Stimulated activated CD8-positive, alpha-beta memory T cell treated with anti-CD3 and anti-CD28 coated beads, Interleukin-4, amount 100 ng/mL, for 48 hours (primary cell): Measurements from ENCODE around the gene C2orf81.
"Not testable (repeated sequence)": the region's sequence is repeated elsewhere in the genome, so short reads cannot be mapped to it uniquely, and the experiment has no call there.

Source experiments
- DNase-seq: peaks from one replicate; pipeline ENCODE4 v3.0.0-alpha.2; 2020

Gene C2orf81

DNA sequence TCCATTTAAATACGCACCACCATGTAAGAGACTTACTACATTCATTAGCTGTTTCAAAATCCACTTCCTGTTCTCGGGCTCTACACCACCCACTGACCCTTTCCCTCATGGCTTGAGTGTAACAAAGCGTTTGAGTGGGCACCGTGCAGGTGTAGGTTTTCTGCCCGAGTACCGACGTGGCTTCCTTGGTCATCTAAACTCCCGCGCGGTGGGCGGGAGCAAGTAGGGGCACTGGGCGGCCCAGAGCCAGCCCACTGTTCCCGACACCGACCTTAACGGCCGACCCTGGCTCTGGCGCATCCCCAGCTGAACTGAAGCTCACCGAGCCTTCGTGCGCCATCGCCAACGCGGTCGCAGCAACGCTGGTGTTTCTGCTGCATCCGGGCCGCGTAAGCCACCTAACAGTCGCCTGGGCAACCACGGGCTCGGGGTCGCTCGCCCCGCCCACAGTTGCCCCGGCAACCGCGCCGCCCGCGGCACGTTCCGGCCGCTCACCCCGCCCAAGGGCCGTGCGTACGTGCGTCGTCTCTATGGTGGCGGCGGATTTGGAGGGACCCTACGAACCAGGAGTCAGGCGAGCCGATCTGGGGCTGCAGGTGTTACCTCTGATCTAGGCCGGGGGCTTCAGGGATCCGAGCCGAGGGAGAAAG is at the start of gene C2orf81, which contains the start of gene WDR54:
Gene C2orf81, minus strand, starts transcription at position 399 of the 650 bp plus-strand sequence. Its CDS starts 59 bp downstream, at position 340.
Gene WDR54, plus strand, starts transcription at position 510 of the 650 bp plus-strand sequence. CDS start 424 bp downstream, outside the sequence.
- DNase-seq: peak; percentile 96

DNA sequence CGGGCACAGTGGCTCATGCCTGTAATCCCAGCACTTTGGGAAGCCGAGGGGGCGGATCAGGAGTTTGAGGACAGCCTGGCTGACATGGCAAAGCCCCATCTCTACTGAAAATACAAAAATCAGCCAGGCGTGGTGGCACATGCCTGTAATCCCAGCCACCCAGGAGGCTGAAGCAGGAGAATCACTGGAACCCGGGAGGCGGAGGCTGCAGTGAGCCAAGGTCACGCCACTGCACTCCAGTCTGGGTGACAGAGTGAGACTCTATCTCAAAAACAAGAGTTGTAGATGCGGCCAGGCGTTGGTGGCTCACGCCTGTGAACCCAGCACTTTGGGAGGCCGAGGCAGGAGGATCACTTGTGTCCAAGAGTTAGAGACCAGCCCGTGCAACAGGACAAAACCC is 49.3 kb upstream of the C2orf81 start:
- not testable (repeated sequence) for DNase-seq

DNA sequence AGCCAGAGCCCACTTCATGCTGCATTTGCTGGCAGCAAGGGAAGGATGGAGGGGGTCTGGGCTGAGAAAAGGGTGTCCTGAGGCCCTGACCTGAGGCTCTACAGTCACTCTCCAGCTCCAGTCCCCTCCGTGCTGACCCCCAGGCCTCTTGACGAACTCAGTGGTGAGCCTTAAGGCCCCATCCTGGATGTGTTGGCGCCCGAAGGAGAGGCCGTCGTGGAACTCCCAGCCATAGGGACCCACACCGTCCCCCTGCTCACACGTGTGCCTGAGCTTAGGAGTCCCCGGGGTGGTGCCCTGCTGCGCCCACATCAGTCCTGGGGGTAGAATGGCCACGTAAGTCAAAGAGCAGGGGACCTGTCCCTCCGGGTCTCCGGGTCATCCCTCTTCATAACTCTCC is 43.0 kb upstream of the C2orf81 start:
- DNase-seq: no peak

DNA sequence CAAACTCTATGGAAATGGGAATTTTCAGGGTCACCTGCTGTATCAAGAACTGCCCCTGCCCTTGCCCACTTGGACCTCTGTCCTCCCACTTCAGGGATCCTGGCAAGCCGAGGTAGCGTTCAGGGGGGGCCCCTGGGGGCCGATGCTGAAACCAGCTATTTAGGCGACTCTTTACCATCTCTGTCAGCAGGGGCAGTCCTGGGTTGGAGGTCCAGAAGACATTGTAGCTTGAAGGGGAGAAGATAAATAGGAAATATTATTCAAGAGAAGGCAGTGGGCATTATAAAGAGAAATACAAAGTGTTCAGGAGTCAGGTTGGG is 41.3 kb upstream of the C2orf81 start:
- no peak for DNase-seq

DNA sequence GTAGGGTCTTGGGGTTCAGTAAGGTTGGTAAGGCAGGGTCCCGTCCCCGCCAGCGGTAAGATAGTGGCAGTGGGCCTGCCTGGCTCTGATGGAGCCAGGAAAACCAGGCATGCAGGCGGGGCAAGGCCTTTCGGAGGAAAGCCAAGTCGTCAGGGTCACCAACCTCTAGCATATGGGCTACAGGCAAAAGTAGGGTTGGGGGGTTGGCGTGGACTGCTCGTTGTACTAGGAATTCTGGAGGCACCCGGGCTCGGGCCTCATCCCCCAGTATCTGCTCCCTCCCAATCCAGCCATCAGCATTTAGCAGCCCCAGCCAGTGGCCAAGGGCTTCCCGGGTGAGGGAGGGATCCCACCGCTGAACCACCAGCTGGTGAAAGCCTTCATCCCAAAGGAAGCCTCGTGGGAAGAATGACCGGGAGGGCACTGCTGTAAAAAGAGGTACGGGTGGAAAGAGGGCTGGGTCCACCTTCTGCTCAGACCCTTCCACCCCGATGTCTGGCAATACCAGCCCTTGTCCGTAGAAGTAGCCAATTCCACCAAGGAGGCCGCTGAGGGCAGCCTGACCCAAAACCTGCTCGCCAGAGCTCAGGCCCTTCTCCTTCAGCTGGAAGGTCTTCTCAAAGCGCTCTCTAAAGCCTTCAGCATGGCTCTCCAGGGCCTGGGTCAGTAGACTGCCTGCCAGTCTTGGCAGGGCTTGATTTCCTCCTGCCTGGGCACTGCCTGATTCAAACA is 40.8 kb upstream of the C2orf81 start:
- DNase-seq: no peak

DNA sequence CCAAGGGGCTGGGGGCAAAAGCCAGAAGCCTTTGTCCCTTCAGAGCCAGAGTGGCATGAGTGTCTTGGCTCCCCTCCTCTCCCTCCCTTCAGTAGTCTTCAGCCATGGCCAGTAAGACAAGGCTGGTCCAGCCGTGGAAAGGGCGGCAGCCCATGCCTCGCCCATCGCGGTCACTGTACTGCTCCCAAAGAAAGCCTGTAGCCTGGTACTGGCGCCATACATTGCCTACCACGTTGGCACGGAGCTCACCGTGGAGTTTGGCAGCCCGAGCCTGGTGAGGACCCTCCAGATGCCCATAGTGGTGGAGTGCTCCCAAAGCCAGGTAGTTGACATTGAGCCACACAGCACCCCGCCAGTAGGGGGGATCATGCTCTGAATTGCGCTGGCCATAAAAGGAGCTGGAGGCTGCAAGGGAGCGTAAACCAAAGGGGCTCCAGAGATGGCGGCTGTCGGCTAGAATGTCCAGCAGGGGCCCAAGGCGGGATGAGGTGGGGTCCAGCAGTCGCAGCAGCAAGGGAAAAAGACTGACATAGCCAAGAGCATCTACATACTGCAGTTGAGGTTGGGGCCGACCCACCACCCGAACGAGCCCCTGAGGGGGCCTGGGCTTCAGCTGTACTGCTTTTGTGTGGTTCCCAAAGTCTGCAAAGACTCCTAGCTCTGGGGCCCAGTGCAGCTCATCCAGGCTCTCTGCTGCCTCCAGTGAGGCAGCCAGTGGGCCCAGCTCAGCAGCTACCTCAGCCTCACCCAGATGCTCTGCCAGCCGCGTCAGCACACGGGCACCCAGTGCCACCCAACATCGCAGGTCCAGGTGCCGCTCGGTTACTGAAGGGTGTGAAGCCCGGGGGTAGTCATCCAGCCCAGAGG is 40.0 kb upstream of the C2orf81 start:
- no peak for DNase-seq

DNA sequence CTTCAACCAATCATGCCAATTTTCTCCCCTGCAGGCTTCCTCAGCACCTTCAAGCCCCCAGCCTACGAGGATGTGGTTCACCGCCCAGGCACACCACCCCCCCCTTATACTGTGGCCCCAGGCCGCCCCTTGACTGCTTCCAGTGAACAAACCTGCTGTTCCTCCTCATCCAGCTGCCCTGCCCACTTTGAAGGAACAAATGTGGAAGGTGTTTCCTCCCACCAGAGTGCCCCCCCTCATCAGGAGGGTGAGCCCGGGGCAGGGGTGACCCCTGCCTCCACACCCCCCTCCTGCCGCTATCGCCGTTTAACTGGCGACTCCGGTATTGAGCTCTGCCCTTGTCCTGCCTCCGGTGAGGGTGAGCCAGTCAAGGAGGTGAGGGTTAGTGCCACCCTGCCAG is 38.8 kb upstream of the C2orf81 start:
- DNase-seq: not testable (repeated sequence)

DNA sequence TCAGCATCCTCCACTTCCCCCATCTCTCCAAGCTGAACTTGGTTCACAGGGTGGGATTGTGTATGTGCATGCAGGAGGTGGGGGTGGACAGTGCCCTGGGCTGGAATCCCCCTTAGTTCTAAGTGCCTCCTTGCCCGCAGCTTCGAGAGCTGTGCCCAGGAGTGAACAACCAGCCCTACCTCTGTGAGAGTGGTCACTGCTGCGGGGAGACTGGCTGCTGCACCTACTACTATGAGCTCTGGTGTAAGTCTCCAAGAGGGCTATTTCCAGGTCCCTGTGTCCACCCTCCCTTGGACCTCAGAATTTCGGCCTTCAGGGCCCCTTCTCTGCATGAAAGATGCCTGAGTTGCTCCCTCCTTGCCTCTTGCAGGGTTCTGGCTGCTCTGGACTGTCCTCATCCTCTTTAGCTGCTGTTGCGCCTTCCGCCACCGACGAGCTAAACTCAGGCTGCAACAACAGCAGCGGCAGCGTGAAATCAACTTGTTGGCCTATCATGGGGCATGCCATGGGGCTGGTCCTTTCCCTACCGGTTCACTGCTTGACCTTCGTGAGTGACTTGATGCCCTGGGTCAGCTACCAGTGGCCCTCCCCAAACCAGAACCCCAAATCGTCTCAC is 38.2 kb upstream of the C2orf81 start:
- DNase-seq: not testable (repeated sequence)

DNA sequence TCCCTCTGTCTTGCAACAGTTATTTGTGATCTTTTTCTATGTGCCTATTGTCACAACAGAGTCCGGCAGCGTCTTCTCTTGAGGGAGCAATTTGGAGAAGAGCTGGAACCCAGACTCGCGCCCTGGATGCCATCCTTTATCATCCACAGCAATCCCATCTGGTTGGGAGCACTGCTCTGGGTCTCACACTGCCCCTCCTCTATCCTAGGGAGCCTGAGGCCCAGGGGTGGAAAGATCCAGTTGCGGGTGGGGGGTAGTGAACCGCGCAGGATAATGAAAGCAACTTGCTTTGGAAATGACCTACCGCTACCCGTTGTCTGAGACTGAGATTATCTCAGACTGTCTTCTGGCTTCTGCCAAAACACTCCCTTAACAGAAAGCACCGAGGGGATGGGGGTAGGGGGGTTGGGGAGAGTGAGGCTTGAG is 37.5 kb upstream of the C2orf81 start:
- no peak for DNase-seq

DNA sequence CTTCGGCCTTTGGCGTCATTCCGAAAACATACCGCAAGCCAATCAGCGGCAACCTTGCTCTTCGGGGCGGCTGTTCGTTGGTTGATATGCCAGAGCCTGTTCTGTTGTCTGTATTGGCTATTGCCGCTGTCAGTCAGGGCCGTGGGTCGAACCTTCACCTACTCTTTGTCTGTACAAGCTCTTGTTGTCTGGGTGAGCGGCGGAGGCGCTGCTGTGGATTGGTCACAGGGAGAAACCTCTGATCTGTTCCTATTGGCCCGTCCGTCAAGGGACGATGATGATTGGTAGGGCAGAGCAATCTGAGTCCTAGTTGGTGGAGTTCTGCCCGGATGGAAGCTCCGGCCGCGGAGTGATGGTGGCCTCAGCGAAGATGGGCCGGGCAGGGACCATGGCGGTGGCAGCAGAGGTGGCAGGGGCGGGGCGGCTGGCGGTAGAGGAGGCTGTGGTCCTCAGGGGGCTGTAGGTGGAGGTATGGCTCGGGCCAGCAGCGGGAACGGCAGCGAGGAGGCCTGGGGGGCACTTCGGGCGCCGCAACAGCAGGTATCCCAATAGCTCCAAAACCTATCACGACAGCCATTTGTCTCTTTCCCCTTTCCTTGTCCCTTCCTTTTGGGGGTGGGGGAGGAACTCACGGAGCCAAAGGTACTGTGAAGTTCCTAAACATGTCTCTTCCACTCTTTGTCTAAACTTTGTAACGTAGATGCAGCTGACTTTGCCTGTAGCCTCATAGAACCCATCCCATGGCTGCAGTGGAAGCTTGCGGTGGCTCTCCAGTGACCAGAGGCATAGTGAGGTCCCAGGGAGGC is 36.9 kb upstream of the C2orf81 start, which contains the start of gene WBP1:
Gene WBP1, plus strand, starts transcription at position 307 of the 806 bp plus-strand sequence. Its CDS starts 165 bp downstream, at position 472.
- peak; percentile 98 for DNase-seq

DNA sequence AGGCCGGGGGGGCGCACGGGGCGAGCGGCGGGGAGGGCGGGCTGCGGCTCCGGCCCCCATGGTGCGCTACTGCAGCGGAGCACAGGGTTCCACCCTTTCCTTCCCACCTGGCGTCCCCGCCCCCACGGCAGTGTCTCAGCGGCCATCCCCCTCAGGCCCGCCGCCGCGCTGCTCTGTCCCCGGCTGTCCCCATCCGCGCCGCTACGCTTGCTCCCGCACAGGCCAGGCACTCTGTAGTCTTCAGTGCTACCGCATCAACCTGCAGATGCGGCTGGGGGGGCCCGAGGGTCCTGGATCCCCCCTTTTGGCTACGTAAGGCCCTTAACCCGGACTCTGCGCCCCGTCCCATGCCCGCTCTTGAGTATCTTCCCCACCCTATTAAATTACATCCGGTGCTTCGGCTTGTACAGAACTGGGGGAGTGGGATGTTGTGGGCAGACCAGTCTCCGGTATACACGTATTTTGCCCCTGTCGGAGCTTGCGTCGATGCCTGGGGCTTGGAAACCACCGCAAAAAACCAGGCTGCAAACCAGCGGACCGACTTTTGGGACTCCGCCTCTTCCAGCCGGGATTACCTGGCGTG is 36.2 kb upstream of the C2orf81 start:
- DNase-seq: peak; percentile 91

DNA sequence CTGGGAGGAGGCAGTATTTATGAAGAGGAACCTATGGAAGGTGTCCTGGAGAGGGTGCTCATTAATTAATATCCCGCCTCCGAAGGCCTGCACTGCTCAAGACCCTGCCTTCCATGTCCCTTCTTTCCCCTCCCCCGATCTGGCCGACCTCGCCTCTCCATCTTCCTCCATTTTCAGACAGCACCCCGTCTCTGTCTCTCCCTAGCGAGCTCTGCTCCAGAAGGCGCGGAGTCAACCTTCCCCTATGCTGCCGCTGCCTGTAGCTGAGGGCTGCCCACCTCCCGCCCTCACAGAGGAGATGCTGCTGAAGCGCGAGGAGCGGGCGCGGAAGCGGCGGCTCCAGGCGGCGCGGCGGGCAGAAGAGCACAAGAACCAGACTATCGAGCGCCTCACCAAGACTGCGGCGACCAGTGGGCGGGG is 35.7 kb upstream of the C2orf81 start:
- no peak for DNase-seq

DNA sequence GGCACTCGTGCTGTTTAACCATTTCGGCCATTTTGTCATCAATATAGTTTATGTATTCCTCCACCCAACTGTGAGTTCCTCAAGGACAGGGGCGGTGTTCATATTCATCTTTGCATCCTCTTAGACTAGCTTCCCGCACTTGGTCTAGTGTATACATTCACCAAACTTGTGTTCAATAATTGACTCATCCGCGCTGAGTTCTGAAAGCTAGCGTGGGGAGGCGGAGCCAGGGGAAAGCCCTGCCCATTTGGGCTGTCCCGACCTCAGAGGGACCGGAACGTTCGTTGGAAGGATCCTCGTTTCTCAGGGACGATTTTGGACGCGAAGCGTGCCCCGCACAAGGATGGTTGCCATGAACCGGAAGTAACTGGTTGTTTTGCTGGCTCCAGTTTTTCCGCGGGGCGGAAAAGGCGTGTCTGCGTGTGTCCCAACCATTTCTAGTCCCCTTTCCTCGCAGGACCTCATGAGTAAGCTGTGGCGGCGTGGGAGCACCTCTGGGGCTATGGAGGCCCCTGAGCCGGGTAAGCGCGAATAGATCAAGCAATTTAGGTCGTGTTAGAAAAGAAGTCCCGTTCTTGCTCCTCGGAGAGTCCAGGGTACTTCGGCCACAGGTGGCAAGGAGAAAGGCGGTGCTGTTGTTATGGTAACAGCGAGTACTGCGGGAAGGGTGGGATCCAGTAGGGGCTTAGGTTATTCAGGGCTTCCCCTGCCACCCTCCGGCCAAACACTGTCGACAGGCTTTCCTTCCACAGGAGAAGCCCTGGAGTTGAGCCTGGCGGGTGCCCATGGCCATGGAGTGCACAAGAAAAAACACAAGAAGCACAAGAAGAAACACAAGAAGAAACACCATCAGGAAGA is 33.5 kb upstream of the C2orf81 start, which contains the start of gene INO80B:
Gene INO80B, plus strand, starts transcription at position 434 of the 858 bp plus-strand sequence. Its CDS starts 30 bp downstream, at position 464.
- DNase-seq: peak; percentile 99

DNA sequence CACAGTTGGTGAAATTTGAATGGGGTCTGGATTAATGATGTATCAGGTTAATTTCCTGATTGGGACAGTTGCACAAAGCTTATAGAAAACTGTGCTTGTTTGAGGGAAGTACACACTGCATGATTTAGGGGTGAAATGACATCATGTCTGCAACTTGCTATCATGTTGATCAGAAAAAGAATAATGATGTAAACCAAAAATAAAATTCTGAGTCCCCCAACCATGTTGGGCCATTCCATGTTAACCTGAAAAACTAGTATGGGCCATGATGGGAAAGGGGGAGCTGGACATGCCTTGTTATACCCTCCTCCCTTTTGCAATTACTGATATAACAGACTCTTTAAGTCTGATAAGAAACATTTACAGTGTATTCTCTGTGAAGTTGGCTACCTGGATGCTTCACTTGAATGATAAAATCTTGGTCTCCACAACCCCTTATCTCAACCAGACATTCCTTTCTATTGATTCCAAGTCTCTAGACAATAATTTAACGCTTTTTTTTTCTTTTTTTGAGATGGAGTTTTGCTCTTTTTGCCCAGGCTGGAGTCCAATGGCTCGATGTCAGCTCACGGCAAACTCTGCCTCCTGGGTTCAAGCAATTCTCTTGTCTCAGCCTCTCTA is 29.3 kb upstream of the C2orf81 start:
- DNase-seq: no peak

DNA sequence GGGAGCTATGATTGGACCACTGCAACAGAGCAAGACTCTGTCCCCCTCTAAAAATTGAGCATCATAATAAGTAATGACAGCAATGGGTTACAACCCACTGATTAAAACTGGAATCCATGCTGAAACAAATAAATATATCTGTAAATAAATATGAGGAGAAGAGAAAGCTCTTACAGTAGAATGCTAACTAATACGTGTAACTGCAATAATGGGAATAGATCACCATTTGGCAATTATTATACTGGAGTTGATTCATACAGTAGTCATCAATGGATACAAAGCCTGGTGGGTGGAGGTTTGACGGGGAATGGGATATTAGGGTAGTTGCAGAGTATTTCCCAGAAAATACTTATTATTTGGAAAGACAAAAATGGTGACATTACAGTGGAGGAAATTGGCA is 27.4 kb upstream of the C2orf81 start:
- no peak for DNase-seq

DNA sequence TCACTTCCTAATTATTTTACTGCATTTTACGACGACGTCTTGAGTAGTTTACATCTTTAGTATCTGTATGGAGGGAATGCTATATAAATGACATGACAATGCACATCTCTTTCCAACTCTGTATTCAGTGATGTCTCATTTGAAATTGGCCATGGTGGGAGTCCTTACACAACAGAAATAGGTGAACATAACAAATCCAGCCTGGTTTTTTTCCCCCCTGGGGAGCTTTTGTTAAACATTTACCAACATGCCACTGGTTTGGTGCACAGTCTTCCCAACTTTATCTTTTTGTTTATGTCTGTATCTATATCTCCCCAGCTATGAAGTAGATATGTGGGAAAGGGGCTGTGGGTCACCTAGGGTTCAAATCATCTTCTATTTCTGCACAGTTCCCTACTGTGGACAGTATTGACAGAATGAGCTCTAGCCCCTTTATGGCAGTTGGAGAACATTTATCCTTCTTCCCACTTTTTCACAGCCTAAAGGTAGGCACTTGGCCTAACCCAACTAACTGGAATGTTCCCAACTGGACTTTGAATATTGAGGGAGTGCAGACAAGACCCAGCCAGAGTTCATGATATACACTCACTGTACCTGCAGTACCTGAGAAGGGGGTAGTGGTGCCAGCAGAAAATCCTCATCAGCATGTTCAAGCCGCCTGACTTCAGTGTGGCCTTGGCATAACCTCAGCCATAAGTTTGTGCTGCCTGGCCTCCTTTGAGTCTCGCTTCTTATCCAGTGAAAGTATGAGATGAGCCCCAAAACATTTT is 26.0 kb upstream of the C2orf81 start:
- DNase-seq: no peak

DNA sequence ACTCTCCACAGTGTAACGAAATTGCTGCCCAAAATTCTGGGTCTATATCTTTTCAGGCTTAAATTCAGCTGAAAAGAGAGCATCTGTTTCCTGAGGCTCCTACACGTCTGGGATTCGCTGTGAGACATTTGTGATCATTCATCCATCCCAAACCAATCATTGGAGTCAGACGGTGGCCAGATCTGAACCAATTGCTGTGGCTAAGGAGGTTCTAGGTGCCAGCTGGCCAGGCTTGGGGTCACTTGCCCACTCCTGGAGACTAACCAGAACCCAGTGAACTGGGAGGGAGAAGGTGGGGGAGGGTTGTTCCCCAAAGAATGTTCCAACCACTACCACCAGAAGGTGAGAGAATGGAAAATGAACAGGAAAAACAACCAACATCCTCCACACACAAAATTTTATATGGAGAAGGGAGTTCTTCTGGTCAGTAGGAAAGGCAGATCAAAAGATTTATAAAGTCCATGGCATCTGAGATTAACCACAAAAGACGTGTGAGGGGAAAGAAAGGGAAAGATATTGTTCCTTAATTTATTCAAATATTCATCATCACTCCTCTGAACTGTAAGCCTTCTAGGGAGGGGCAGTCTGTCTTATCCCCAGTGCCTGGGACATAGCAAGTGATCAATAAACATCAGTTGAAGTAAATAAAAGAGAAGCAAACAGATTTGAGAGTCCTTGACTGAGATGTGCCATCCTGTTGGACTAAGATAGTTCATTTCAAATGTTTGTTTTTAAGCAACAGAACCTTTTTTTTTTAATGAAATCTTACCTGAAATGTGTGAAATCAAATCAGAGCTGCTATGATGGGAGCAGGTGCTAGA is 23.3 kb upstream of the C2orf81 start:
- no peak for DNase-seq
